Nephron progenitor cell (in vitro differentiated cells): ENCODE measurements around the gene ZNF555.

ENCODE experiments used
- DNase-seq: peaks from one replicate; pipeline ENCODE4 v3.0.0; 2021
- H3K27ac Mint-ChIP-seq: 2 replicates; pipeline ENCODE4 v1.8.0; 2021; ENCODE audit warnings: mild to moderate bottlenecking, moderate library complexity, mixed read lengths
- H3K27me3 Mint-ChIP-seq: 2 replicates; pipeline ENCODE4 v1.8.0; 2021; ENCODE audit warnings: mild to moderate bottlenecking, low read depth, mixed read lengths; ENCODE audit not compliant: poor library complexity
- H3K36me3 Mint-ChIP-seq: 2 replicates; pipeline ENCODE4 v1.8.0; 2021; ENCODE audit warnings: low read depth, mixed read lengths
- H3K4me1 Mint-ChIP-seq: 2 replicates; pipeline ENCODE4 v1.8.0; 2021; ENCODE audit warnings: mixed read lengths
- H3K4me3 Mint-ChIP-seq: 2 replicates; pipeline ENCODE4 v1.8.0; 2021; ENCODE audit warnings: mild to moderate bottlenecking, moderate library complexity, mixed read lengths
- H3K9me3 Mint-ChIP-seq: 2 replicates; pipeline ENCODE4 v1.8.0; 2021; ENCODE audit warnings: mild to moderate bottlenecking, moderate library complexity, mixed read lengths
- TF ChIP-seq, protein P1 (sequence below): fragments of 200-600 bp; sonication (generic); IDR thresholded peaks from 2 replicates; pipeline ENCODE4 v1.5.0; 2021; ENCODE audit warnings: antibody characterized with exemption

ZNF555 gene

DNA sequence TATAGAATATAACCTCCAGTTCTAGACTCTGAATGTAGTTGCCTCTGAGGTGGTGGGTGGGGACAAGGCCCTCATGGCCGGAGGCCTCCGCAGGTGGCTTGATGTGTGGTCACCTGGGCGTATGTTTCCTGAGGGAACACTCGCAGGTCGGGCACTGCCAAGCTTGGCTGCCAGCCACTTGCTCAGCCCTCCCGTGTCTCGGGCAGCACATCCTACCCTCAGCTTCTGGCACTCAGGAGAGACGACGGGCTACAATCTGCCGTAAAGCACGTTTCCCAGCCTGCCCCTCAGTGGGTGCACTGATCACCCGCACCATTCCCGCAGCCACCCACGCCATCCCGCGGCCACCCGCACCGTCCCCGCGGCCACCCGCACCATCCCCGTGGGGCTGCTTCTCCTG is 40.8 kb upstream of the ZNF555 start:
- no peak for DNase-seq
- H3K27ac Mint-ChIP-seq, result no peak overlapping the region

GRCh38 chr19:2802826-2803225 is 38.4 kb upstream of the ZNF555 start:
- H3K4me3 Mint-ChIP-seq, result no peak overlapping the region
- H3K27ac Mint-ChIP-seq, result no peak overlapping the region
- peaks cover 22% of the 10 kb centered on the region for H3K36me3 Mint-ChIP-seq
- TF ChIP-seq, protein P1, sequence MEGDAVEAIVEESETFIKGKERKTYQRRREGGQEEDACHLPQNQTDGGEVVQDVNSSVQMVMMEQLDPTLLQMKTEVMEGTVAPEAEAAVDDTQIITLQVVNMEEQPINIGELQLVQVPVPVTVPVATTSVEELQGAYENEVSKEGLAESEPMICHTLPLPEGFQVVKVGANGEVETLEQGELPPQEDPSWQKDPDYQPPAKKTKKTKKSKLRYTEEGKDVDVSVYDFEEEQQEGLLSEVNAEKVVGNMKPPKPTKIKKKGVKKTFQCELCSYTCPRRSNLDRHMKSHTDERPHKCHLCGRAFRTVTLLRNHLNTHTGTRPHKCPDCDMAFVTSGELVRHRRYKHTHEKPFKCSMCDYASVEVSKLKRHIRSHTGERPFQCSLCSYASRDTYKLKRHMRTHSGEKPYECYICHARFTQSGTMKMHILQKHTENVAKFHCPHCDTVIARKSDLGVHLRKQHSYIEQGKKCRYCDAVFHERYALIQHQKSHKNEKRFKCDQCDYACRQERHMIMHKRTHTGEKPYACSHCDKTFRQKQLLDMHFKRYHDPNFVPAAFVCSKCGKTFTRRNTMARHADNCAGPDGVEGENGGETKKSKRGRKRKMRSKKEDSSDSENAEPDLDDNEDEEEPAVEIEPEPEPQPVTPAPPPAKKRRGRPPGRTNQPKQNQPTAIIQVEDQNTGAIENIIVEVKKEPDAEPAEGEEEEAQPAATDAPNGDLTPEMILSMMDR, result no peak
- no peaks in the 10 kb centered on the region for H3K4me1 Mint-ChIP-seq
- DNase-seq, result no peak
- H3K9me3 Mint-ChIP-seq, result no peaks in the 10 kb centered on the region
- no peaks in the 10 kb centered on the region for H3K27me3 Mint-ChIP-seq

More for the DNA sequence above, 40.8 kb upstream of the ZNF555 start:
- Mint-ChIP-seq H3K4me3 (no peak overlapping the region), H3K27me3 (no peaks in the 10 kb centered on the region), H3K4me1 (no peaks in the 10 kb centered on the region), H3K36me3 (peaks cover 34% of the 10 kb centered on the region), H3K9me3 (no peaks in the 10 kb centered on the region)
- TF ChIP-seq, protein P1, result no peak

GRCh38 chr19:2803486-2804155 is 37.7 kb upstream of the ZNF555 start:
- TF ChIP-seq, protein P1, result no peak
- DNase-seq, result no peak
- H3K27me3 Mint-ChIP-seq, result no peaks in the 10 kb centered on the region
- H3K27ac Mint-ChIP-seq, result no peak overlapping the region
- peaks cover 24% of the 10 kb centered on the region for H3K36me3 Mint-ChIP-seq
- H3K4me1 Mint-ChIP-seq, result no peaks in the 10 kb centered on the region
- no peaks in the 10 kb centered on the region for H3K9me3 Mint-ChIP-seq
- no peak overlapping the region for H3K4me3 Mint-ChIP-seq

GRCh38 chr19:2804156-2805004 is 36.9 kb upstream of the ZNF555 start:
- Mint-ChIP-seq H3K36me3 (peaks cover 31% of the 10 kb centered on the region), H3K9me3 (no peaks in the 10 kb centered on the region), H3K4me1 (no peaks in the 10 kb centered on the region), H3K4me3 (no peak overlapping the region), H3K27ac (no peak overlapping the region), H3K27me3 (no peaks in the 10 kb centered on the region)
- TF ChIP-seq, protein P1, result no peak
- DNase-seq, result no peak

DNA sequence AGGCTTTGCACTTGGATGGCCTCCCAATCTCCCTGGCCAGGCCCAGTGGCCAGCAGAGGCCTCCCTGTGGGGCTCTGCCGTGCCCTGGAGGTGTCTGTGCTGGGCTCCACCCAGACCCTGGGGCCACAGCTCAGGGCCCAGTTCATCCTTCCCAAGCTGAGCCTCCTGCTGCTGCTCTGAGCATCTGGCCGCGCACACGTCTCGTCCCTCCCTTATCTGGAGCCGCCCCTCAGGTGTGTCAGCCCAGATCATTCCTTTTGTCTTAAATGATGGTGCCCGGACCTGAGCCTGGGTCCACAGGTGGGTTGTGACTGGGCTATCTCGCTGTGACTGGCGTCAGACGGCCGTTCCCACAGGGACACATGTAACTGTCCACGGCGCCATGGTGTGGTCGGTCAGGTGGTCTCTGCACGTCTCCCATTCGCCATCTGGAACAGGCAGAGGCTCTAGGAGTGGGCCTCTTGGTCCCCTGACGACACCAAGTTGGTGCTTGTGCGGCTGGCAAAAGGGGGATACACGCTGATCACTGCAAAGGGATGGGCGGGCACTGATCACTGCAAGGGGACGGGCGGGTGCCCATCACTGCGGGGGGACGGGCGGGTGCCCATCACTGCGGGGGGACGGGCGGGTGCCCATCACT is 35.9 kb upstream of the ZNF555 start:
- H3K4me1 Mint-ChIP-seq, result no peaks in the 10 kb centered on the region
- H3K27ac Mint-ChIP-seq, result no peak overlapping the region
- no peaks in the 10 kb centered on the region for H3K27me3 Mint-ChIP-seq
- peaks cover 32% of the 10 kb centered on the region for H3K36me3 Mint-ChIP-seq
- TF ChIP-seq, protein P1, result no peak
- DNase-seq, result no peak
- H3K9me3 Mint-ChIP-seq, result no peaks in the 10 kb centered on the region
- no peak overlapping the region for H3K4me3 Mint-ChIP-seq
